Cerebellar cortex (tissue), 1 donor: Measurements from ENCODE around the gene GPM6B.

Experiments
- DNase-seq: peaks from one replicate; pipeline ENCODE4 v3.0.0-alpha.2; 2015; ENCODE audit warnings: low spot score

GPM6B gene

GRCh38 chrX:13816643-13817627 lies at the start of gene GPM6B:
Gene GPM6B, minus strand, starts transcription at chrX:13817093. Its CDS starts 189 bp downstream, at chrX:13816904.
- peak; percentile 78 for DNase-seq

- DNase-seq = no peak
Measured at GRCh38 chrX:13864264-13864663, 47.4 kb upstream of the GPM6B start.

GRCh38 chrX:13863324-13863723 lies 46.4 kb upstream of the GPM6B start:
- DNase-seq = no peak

DNA sequence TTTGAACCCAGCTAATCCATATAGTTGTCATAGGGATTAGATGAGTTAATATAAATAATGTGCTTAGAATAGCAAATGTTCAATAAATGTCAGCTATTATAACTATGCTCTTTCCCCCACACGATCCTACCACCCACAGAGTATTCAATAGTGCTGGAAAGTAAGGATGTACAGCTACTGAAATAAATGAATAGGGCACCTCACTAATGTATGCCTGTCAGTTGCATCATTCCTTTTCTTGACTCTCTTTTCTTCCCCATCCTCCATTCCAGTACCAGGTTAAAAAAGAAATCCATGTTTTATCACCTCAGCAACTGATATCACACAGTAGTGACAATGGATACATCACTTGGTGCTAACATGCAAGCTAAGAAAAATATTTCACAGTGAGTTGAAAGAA lies 42.8 kb upstream of the GPM6B start:
- no peak for DNase-seq

DNA sequence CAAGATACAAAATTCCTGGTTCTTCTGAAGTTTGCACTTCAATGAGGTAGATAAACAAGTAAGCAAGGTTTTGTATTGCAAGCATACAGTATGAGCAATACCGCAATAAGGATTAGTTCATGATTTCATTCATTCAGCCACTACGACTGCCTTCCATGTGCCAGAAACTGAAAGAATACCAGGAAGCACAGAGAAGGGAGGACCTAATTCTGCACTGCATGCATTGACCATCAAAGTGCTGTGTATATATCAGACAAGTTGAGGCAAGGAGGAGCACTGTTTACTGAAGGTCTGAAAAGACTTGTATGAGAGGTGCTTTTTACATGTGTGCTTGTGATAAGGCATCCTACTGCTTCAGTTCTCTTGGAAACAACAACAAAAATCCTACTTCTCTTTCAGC lies 40.9 kb upstream of the GPM6B start:
- no peak for DNase-seq

DNA sequence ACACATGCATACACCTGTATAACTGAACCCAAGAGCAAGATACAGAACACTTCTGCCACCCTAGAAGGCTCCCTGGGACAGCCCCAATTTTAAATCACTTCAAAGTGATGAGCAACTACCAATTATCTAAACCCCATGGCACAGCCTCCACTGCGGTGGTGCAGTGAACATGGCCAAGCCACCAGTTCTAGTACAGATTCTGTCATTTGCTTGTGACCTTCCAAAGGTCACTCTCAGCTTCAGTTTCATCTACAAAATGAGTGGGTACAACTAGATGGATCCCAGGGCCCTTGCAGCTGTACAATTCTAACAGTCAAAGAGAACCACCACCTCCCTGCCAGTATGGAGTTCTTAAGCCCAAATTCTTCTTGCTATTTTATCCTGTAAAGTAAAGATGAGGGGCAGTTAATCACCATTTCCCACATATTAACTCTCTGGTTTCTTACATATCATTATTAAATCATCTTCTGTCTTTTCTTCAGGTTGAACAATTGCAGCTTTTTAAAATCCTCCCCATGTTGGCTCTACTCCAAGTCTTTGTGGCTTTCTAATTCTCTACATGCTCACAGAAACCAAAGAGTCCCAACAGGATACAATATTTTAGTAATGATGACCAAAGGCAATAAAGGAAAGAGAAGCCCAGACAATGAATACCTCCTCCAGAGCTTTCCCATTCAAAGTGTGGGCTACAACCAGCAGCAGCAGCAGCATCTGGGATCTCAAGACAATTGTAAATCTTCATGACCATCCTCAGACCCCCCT lies 39.0 kb upstream of the GPM6B start:
- no peak for DNase-seq

DNA sequence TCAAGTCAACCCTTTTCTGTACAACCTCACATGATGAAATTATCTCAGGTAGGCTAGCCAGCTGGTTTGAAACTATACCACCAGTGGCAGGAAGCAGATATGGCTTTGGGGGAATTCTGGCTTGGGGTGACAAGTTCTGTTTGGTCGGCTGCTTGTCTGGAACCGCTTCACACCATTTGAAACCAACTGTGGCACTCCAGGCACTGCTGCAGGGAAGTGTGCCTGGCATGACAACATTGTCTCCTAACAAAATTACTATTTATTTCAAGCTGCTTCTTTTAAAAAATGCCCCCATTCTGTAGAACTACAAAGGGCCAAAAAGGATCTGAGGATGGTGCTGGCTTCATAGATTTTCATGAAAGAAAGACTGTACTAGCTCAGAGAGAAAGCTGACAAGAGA lies 37.1 kb upstream of the GPM6B start:
- no peak for DNase-seq

DNA sequence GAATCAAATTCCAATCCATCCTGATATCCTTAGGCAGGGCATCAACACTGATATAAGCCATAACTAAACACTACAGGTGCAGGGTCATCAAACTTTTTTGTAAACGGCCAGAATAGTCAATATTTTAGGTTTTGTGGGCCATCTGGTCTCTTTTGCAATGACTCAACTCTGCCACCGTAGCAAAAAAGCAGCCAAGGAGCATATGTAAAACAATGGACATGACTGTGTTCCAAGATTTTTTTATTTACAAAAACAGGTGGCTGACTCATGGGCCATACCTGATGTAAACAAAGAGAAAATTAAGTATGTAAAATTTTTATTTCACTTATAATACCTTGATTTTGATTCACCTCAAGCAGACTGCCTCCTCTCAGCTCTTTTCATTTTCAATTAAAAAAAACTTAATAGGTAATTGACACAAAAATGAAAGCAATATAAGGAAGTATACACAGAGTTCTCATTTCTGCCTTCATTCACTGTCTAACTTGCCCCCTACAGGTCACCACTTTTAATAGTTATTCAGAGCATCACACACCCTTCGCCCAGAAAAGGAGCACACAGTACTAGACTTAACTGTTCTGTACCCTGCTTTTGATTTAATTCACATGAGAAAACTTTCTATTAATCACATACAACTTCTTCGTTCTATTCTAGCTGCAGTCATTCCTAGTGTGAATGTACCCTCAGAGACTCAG lies 35.3 kb upstream of the GPM6B start:
- DNase-seq = peak; percentile 22

GRCh38 chrX:13845721-13846378 lies 29.0 kb upstream of the GPM6B start:
- peak; percentile 72 for DNase-seq

- no peak for DNase-seq
Measured at GRCh38 chrX:13843150-13843721, 26.3 kb upstream of the GPM6B start.

DNA sequence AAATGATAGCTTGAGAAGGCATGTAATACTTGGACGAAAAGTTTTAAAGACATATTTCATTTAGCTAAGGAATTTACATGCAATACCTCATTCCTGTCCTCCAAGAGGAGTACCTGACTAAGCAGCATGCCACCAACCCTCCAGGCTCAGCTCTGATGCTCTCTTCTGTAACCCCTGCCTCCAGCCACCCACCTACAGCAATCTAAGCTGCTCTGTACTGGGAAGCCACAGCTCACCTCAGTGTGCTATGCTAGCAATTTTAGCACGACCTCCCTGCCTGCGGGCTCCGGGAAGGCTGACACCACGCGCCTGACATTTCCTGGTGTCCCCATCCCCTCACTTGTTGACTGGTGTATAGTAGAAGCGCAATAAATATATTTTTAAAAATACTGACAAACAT lies 23.2 kb upstream of the GPM6B start:
- no peak for DNase-seq

DNA sequence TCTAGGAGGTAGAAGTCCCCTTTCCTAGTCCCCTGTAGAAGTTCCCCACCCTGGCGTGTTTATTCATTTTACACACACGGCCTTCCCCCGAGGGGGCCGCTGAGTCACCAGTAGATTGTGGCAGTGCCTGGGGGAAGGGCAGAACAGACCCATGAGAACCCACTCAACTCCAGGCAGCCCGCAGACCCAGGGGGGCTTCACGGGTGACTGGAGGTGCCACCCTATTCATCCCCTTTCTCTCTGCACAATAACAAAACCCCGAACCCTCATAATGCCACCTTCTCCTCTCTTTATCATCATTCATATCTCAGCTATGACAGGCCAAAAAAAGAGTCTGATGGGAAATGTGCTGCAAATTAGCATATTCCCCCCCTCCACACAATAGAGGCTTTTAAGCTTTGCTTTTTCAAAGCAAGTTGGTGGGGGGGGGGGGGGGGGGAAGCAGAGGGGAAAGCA lies 20.4 kb upstream of the GPM6B start:
- no peak for DNase-seq

DNA sequence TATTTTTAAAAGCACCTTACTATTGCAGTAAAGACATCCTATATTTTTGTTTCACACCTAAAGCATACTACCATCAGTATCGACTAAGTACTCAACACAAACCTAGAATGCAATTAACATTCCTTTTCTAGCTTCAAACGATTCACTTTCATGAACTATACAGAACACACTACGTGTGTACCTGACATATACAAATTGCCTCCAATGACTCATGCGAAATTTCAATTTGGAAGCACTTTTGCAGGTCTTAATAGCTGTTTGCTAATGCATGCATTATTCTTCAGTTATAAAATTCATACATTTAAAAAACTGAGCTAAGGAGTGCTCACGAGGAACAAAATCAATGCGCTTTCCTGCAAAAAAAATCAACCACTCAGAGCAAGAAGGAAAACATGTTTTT lies 19.7 kb upstream of the GPM6B start:
- DNase-seq = no peak

DNA sequence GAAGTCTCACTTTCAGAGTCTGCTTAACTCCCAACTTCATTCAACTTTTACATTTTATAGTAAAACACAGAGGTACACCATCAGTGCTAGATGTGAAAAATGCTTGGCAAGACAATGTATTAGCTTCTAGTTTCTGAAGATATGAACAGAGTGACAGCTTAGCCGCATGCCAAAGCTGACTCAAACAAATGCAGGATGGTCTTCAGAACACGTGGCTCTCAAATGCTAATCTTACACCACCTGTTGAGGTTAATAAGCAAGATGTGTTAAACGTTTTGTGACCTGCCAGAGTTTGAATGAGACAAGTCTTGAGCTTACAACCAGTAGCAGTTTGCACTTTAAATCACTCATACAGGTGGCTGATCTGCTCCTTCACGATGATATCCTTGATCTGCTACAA lies 18.9 kb upstream of the GPM6B start:
- no peak for DNase-seq

GRCh38 chrX:13834355-13834754 lies 17.5 kb upstream of the GPM6B start:
- DNase-seq = no peak

DNA sequence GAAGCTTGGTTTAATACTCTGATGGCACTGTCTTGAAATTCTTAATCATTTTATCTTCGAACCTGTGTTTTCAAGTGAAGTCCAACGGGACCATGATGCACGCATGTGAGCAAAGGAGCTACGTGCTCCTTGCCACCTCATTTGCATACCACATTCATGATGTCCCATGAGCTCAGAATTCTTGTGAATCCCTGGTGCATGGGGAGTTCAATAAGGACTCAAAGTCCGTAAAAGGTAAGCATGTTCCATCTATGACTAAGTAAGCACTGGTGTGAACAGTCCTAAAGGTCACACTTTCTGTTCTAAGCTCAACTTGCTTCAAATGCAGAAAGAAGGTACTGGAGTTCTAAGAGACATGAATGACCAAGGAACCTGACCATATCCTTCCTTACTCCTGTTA lies 13.1 kb upstream of the GPM6B start:
- no peak for DNase-seq

DNA sequence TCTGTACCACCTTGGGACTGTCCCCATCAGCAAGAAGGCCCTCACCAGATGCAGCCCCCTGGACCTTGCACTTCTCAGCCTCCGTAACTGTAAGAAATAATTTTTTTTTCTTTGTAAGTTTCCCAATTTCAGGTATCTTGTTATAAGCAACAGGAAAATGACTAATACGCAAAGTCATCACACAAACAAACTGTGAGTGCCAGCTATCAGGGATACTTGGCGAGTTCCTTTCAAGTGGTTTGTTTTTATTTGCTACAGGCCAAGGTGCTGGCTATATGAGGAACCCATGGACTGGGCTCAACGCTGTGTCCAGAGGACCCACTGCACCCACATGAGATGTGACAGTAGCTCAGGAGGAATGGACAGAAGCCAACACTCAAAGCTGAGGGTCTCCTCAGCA lies 11.5 kb upstream of the GPM6B start:
- DNase-seq = no peak

DNA sequence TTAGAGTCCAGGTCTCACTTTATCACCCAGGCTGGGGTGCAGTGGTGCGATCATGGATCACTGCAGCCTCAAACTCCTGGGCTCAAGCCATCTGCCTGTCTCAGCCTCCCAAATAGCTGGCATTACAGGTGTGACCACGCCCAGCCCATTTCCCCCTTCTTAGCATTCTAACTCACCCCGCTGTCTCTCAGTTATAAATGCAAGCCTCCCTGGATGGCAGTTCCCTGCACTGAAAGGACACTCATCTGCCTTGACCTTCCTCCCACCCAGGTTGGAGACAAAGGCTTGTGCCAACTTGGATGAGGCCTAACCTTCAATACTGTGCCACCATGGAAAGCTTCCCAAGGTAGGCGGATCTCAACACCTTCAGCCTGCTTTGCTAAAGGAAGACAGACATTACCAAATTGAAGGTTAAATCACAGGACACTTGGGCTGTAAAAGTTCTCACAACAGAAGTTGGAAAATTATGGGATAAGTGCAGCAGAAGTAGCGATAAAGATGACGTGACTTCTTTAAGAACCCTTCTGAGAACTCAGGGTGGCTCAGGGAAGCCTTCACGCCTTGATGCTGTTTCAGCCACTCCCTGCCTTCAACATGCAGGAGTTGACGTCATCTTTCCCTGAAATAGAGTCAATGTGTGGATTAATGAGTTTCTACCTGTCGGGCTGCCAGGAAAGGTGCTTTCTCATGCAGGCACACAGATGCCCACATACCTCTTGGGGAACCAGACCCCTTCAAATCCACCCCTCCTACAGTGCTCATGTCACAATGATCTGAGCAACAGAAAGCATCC lies 10.6 kb upstream of the GPM6B start:
- DNase-seq = no peak

- DNase-seq = no peak
Measured at GRCh38 chrX:13826770-13827169, 9.9 kb upstream of the GPM6B start.

DNA sequence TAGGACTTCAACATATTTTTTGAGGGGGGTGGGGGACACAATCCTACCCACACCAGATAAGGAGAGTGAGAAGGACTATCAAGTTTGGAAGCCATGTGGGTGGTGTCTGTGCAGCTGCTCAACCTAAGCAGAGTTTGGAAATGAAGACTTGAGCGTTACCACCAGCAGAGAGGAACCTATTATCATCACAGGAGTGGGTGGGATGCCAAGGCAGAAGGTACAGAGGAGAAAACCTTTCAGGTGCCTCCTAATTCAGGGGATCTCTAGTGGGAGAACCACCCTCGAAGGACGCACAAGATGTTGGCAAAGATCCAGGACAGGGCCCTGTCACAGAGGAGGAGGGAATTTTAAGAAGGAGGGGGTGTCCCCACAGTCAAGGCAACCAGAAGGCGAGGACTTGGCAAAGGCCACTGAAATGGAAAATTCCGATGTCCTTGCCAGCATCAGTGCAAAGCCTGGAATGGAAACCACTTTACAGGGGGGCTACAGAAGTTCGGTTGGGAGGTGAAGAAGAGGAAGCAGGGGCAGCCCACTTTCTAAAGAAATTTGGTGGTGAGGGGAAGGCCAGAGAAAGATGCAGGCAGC lies 8.4 kb upstream of the GPM6B start:
- peak; percentile 35 for DNase-seq
